ENCODE results near the gene MAST2.

GRCh38 chr1:45999507-45999906 lies 196.1 kb downstream of the MAST2 start:
- TF ChIP-seq CTCF (IDR thresholded peaks at IDR 0.05) (no peak), SP1 (CRISPR knock-in tag; conservative IDR thresholded peaks at IDR 0.05) (no peak), ETV6 (CRISPR knock-in tag; IDR thresholded peaks at IDR 0.05) (no peak), ZNF512 (CRISPR knock-in tag; IDR thresholded peaks at IDR 0.05; ENCODE audit: borderline replicate concordance) (no peak), HMGXB4 (CRISPR knock-in tag; IDR thresholded peaks at IDR 0.05) (no peak), ATF6 (CRISPR knock-in tag; IDR thresholded peaks at IDR 0.05) (no peak), CREB1 (CRISPR knock-in tag; IDR thresholded peaks at IDR 0.05) (no peak), IRF1 (CRISPR knock-in tag; IDR thresholded peaks at IDR 0.05) (no peak)
